Embryonic facial prominence (tissue), 1 donor: ENCODE measurements around the gene FCHSD1.

Experiments
- DNase-seq: peaks from one replicate; pipeline ENCODE4 v3.0.0-alpha.2; 2016; ENCODE audit errors: extremely low spot score

The FCHSD1 gene

DNA sequence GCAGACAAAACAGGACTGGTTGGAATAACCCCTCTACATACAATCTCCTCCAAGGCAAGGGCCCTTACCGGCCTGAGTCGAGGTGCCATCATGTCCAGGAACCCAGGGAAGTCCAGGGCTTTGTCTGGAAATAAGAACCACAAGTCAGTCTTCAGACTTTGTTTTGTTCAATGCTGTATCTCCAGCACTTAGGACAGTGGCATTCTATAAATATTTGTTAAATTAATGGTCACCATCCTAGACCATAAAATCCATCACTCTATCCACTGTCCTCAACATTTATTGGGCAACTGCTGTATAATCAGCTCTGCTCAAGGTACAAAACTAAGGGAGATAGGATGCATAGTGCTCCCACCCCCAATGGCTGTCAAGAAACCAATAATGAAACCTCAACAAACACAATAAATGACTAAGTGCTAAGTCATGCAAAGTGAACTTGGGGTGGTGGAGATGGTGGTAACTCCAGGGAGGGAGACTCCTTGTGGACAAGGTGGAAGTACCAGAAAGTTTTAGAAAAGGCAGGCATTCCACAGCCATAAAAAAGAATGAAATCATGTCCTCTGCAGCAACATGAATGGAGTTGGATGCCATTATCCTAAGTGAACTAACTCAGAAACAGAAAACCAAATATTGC, 9.5 kb downstream of the FCHSD1 start:
- DNase-seq = no peak

GRCh38 chr5:141640698-141641097, 10.5 kb downstream of the FCHSD1 start:
- DNase-seq = no peak

DNA sequence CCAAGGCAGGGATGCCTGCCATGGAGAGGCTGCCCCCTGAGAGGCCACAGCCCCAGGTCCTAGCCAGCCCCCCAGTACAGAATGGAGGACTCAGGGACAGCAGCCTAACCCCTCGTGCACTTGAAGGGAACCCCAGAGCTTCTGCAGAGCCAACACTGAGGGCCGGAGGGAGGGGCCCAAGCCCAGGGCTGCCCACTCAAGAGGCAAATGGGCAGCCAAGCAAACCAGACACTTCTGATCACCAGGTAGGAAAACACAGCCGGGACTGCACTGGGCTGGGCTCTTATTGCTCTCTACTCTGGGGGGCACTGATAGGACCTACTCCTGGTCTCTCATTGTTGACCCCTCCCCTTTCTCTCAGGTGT, 11.2 kb downstream of the FCHSD1 start:
- no peak for DNase-seq

DNA sequence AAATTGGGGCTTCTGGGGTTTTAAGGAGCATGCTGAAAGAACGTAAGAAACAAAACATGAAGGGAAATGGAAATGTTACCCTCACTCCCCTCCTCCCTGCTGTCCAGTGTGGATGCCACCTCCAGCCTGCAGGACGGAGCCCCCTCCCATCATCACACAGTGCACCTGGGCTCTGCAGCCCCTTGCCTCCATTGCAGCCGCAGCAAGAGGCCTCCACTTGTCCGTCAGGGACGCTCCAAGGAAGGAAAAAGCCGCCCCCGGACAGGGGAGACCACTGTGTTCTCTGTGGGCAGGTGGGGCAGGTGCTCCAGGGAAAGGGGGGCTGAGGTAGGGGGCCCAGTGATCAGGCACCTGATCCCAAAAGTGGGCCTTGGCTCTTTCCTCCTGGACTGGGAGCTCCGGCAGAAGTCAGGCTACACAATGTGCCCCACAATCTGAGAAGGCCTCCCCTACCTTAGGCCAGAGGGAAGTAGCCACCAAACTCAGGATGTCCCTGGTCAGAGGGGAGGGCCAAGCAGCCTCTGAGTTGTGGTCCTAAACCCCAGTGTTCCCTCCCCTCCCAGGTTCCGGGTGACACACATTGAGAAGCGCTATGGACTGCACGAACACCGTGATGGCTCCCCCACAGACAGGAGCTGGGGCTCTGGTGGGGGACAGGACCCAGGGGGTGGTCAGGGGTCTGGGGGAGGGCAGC, 11.7 kb downstream of the FCHSD1 start:
- no peak for DNase-seq

GRCh38 chr5:141638771-141639170, 12.4 kb downstream of the FCHSD1 start:
- DNase-seq = no peak

- DNase-seq = no peak
These were observed 13.3 kb downstream of the FCHSD1 start for GRCh38 chr5:141637767-141638419.

GRCh38 chr5:141637123-141637766, 14.0 kb downstream of the FCHSD1 start:
- DNase-seq = no peak

DNA sequence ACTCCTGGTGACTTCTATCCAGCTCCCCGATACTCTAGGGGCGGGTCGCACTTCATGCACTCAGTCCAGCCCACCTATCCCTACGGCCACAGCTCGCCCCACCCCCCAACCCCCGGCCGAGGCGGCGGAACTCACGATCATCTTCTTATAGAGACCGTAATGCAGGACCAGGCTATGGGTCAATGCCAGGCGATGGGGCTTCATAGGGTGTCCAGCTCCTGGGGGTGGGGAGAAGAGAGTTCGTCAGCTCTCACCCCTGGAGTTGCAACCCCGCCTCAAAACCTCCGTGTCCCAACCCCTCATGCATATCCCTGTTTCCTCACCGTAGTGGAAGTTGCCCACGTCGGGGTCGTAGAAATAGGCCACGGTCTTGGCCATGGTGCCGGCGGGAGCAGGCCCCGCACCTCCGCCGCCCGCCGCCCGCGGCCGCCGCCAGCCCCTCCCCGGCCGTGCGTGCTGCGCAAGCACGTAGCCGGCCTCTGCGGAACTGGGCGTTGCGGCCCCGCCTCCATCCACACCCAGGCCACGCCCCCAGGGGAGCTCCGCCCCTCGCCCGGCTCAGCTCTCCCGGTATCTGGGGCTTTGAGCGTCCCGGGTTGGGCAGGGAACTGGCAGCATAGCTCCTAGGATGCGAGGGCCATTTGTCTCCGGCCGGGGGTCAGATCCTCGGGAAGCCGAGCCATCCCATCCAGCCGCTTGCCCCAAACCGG, 14.7 kb downstream of the FCHSD1 start, which contains the start of the genes HDAC3 and RELL2:
HDAC3 (minus strand) TSS at position 437 of the 710 bp plus-strand sequence; CDS start at position 378, 59 bp downstream.
RELL2 (plus strand) TSS at position 585 of the 710 bp plus-strand sequence. CDS start 1,229 bp downstream, outside the sequence.
- DNase-seq = peak; percentile 79

GRCh38 chr5:141636106-141636412, 15.2 kb downstream of the FCHSD1 start:
- DNase-seq = no peak

DNA sequence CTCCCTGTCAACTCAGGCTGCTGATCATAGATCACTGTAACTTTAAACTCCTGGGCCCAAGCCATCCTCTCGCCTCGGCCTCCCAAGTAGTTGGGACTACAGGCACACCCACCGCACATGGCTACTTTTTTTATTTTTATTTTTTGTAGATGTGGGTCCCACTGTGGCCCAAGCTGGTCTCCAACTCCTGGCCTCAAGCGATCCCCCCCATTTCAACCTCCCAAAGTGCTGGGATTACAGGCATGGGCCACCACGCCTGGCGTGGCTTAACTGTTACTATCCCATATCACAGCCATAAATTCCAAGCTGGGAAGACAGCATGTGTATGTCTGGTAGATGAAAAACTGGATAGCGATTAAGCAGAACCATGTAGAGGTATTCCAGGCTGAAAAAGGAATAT, 15.6 kb downstream of the FCHSD1 start:
- no peak for DNase-seq

- DNase-seq = no peak
These were observed 16.5 kb downstream of the FCHSD1 start for GRCh38 chr5:141634720-141635119.

DNA sequence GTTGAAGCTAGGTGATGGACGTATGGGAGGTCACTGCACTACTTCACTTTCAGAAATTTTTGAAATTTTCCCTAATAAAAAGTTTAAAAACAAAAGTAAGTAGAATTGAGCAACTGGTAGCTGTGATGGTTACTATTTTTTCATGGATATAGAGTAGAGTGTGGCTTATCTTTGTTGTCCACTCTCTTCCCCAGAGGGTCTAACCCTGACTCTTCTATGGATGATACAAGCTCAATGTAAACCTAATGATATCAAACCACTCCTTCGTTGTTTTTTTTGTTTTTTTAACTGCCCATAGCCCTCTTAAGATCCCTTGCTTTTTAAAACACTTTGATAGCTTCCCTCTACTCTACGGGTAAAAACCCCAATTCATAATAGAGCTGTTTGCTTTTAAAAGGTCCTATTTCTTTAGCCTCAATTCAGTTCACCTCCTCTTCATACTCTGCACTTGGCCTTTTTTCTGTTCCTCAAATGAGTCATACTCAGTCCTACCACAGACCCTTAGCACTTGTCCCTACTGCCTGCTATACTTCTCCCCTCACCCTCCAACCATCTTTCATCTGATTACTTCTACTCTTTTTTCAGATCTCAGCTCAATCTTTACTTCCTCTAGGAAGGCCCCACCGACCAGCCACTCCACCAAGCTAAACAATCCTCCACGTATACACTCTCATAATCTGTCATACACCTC, 17.2 kb downstream of the FCHSD1 start:
- no peak for DNase-seq

- DNase-seq = no peak
These were observed 18.6 kb downstream of the FCHSD1 start for GRCh38 chr5:141632650-141633049.

- no peak for DNase-seq
These were observed 20.6 kb downstream of the FCHSD1 start for GRCh38 chr5:141630570-141631140.

DNA sequence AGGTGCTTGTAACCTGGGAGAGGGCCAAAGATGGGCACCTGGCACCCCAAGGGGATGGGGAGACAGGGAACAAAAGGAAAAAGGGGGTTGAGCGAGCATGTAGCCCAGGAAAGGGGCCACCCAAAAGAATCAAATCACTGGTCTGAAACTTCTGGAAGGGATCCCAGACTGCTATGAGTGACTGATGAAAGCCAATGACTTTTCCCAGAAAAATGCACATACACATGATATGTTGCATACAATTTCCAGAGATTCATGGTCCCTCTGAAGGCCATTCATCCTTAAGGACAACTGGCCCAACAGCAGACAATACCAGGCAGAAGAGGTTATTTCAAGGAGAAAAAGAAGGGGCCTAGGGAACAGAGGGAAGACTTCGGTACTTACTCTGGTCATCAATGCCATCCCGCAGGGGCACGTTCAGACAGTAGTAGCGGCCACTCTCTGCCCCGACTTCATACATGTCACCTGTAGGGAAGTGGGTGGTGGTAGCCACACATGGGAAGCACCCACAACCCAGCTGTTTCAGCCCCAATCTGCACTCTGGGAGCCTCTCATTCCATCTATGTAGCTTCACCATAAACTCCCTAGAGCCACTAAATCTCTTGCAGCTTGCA, 22.9 kb downstream of the FCHSD1 start:
- DNase-seq = no peak

- DNase-seq = no peak
These were observed 27.6 kb downstream of the FCHSD1 start for GRCh38 chr5:141623611-141624010.

DNA sequence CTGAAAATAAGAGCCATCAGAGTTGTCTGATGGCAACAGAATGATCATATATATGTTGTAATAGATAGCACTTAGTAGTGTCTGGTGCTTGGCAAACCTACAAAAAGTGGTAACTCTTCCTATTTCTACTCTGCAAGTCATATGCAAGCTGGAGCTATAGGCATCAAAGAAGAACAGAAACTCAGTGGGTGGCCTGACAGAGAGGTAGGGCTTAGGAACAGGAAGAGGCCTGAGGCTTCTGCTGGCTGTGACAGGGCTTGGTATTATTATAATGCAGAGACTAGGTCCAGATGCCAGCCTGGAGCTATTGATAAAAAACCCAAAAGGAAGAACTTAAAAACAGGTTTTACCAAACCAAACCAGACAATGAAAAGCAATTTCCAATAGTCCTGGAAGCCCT, 28.0 kb downstream of the FCHSD1 start:
- DNase-seq = no peak

DNA sequence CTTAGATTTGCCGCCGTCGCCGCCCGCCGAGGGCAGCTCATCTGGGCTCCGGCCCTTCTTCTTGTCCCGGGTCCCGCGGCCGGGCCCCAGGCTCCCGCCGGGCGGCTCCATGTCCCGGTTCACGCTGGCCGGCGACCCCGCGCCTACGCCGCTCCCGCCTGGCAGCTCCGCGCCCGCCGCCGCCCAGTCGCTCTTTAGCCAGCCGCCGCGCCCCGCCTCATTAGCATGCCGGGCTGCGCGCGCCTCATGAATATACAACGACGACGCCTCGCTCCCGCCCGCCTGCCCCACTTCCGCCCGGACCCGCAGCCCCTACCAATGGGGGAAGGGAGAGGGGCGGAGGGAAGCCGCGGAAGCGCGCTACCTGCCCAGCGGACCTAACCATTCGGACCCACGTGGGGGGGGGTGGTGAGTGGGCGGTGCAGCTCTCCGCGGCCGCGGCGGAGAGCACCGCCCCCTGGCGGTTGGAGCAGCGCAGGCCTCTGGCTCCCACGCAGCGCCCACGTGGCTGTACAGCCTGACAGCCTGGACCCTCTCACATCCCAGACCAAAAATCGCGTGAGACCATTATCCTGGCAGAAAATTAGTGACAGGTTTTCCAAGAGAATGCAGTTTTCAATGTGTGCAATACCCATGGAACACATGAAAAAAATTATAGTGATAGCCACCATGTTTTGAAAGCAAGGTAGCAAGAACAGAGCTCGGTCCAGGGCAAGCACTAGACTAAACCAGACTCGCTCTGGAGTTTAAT, 32.2 kb downstream of the FCHSD1 start, which contains the start of gene DIAPH1:
DIAPH1 (minus strand) TSS at position 197 of the 751 bp plus-strand sequence; CDS start at position 111, 86 bp downstream.
- peak; percentile 89 for DNase-seq

DNA sequence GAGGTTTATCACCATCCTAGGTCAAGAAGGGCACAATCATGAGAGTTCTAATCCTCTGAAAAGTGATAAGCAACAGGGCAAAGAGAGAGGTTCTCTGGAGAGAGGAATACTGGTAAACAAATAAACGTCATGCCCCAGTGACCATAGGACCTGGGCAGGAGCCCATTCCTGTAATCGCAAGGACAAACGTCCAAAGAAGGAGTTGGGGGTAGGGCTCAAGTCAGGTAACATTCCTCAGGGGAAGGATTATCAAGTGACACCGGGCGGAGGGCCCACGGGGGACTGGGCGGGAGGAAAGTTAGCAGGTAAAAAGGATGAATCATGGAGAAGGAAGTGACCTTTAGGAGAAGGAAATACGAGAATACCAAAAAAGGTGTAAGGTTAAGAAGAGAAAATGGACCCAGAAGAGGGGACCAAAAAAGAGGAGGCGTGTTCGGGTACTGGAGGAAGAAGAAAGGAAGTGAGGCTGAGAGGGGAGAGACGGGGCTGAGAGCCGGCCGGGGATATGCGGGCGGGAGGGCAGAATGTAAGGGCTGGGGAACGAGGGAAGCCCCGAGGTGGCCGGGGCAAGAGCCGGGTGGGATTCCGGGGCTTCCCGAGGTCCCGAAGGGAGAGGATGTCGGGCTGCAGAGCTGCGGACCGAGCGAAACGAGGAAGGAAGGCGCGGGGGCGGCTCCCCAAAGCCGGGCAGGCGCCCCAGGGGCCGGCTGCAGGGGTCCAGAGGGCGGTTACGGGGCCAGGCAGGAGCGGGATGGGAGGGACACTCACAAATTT, 33.0 kb downstream of the FCHSD1 start:
- no peak for DNase-seq
